ENCODE results near the gene CYB5D1.

CYB5D1 gene

DNA sequence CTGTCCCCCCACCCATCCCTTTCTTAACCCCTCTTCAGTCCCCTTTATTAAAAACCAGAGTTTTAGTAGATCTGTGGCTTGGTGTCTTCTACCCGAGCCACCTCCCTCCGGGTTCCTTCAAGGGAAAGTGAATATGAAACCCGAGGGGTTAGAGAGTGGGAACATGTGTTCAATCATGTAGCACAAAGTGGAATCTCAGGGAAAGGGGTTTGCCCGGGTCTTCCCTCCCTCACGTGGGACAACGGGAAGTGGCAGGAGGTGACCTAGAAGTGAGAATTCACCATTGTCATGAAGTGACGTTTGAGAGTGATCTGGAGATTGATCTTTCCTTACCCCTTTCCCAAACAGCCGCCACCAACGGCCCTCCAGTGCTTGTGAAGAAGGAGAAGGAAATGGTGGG, 53.3 kb downstream of the CYB5D1 start:
- TF ChIP-seq, protein P1, sequence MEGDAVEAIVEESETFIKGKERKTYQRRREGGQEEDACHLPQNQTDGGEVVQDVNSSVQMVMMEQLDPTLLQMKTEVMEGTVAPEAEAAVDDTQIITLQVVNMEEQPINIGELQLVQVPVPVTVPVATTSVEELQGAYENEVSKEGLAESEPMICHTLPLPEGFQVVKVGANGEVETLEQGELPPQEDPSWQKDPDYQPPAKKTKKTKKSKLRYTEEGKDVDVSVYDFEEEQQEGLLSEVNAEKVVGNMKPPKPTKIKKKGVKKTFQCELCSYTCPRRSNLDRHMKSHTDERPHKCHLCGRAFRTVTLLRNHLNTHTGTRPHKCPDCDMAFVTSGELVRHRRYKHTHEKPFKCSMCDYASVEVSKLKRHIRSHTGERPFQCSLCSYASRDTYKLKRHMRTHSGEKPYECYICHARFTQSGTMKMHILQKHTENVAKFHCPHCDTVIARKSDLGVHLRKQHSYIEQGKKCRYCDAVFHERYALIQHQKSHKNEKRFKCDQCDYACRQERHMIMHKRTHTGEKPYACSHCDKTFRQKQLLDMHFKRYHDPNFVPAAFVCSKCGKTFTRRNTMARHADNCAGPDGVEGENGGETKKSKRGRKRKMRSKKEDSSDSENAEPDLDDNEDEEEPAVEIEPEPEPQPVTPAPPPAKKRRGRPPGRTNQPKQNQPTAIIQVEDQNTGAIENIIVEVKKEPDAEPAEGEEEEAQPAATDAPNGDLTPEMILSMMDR (IDR thresholded peaks at IDR 0.05; ENCODE audit: low read depth, low read length, missing control alignments) = no peak
- in situ Hi-C loops (cut with HindIII; ENCODE audit: low sequenced_read_pairs) = no loop called here
- no peak overlapping the region for H3K4me3 ChIP-seq (ENCODE audit: low read depth, low read length)
- DNase-seq (ENCODE audit: low read depth) = no peak
